Astrocyte of the hippocampus (primary cell): ENCODE data around the gene KLHDC9.

Experiments
- DNase-seq: peaks from one replicate; pipeline ENCODE4 v3.0.0; 2011; ENCODE audit warnings: low read depth, low spot score

KLHDC9 gene

GRCh38 chr1:161131523-161132409, 33.6 kb downstream of the KLHDC9 start:
- no peak for DNase-seq

GRCh38 chr1:161132410-161133219, 34.5 kb downstream of the KLHDC9 start, which contains the start of gene DEDD:
Gene DEDD, minus strand, starts transcription at chr1:161132667. Its CDS starts 8,205 bp downstream, at chr1:161124462.
- peak; percentile 98 for DNase-seq

- no peak for DNase-seq
These were observed 35.1 kb downstream of the KLHDC9 start for GRCh38 chr1:161133220-161133740.

- DNase-seq = no peak
These were observed 39.7 kb downstream of the KLHDC9 start for GRCh38 chr1:161137881-161138280.

GRCh38 chr1:161138431-161138830, 40.3 kb downstream of the KLHDC9 start:
- DNase-seq = no peak

GRCh38 chr1:161139766-161140165, 41.6 kb downstream of the KLHDC9 start:
- peak; percentile 51 for DNase-seq

- no peak for DNase-seq
These were observed 42.7 kb downstream of the KLHDC9 start for GRCh38 chr1:161140755-161141400.

GRCh38 chr1:161145832-161146231, 47.7 kb downstream of the KLHDC9 start:
- no peak for DNase-seq
